ENCODE results near the gene MCRIP2.
A peak's percentile ranks its signal among the peaks of the same experiment; 100 is the strongest.
"Not testable (repeated sequence)": the region's sequence is repeated elsewhere in the genome, so short reads cannot be mapped to it uniquely, and the experiment has no call there.

The MCRIP2 gene

GRCh38 chr16:641326-642188 lies at the start of gene MCRIP2:
Gene MCRIP2, plus strand, starts transcription at chr16:641828. Its CDS starts 164 bp downstream, at chr16:641992.
- DNase-seq: peak; percentile 46

GRCh38 chr16:591892-592517 lies 49.6 kb upstream of the MCRIP2 start:
- no peak for DNase-seq

DNA sequence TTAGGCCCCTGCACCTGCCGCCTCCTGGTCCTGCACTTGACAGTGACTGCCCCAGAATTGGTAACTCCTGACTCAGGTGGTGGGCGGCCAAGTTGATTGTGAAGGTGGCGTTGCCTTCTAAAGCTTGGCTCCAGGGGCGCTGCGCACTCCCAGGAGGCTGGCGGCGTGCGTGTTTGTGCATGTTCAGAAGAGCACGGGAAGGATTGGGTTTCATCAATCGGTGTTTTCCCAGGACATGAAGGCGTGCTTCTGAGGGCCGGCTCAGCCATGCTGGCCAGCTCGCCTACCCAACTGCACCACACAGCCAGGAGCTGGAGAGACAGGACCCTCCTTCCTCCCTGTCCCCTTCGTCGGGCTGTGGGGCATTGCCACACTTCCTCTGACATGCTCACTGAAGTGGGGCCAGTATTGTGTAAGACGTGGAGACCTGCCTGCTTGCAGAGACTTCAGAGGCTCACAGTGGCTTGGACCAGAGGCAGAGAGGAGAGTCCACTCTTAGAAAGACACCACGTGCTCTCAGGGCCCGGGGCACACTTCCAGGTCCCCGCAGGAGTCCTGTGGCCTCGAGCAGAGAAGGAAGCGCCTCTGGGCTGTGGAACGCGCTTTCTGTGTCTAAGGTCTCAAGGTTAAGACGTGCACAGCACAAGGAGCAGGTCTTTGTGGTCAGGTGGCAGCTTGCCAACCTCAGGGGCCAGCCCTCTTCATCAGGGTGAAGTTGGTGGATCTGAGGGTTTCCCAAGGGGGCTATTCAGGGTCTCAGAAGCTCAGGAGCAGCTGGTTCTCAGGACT lies 48.9 kb upstream of the MCRIP2 start:
- no peak for DNase-seq

GRCh38 chr16:593406-593805 lies 48.2 kb upstream of the MCRIP2 start:
- no peak for DNase-seq

- DNase-seq: no peak
These were observed 47.8 kb upstream of the MCRIP2 start for GRCh38 chr16:593807-594206.

- no peak for DNase-seq
These were observed 46.5 kb upstream of the MCRIP2 start for GRCh38 chr16:595094-595528.

DNA sequence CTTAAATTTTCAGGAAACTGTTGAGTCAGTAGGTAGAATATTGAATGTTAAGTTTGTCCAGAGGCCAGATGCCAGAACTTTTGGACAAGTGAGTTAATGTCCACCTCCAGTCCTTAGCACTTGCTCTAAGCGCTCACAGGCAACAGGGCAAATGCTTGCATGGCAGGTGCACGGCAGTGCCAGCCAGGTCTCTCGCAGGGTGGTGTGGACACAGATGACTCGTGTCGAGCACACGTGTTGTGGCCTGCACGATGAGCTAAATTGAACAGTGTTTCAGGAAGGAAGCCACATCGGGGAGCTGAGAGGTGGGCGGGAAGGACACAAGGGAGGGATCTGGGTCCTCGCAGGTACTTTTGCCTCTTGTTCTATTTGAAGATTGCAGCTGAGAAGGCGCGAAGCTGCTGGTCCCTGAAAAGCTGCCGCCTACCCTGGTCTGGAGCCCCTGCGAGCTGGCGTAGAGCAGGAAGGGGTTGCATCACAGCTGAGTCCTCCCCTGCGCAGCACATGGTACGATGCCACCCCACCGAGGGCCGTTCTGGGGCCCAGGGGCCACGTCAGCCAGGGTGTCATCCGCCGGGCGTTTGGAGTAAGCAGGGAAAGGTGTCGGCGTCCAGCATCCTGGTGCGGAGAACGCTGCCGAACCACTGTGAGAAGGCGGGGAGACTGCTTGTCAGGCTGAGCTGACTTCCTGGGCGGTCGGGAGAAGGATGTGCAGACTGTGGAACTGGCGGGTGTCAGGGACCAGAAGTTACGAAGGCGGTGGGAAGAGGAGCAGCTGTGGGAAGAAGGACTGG lies 45.5 kb upstream of the MCRIP2 start:
- DNase-seq: no peak

DNA sequence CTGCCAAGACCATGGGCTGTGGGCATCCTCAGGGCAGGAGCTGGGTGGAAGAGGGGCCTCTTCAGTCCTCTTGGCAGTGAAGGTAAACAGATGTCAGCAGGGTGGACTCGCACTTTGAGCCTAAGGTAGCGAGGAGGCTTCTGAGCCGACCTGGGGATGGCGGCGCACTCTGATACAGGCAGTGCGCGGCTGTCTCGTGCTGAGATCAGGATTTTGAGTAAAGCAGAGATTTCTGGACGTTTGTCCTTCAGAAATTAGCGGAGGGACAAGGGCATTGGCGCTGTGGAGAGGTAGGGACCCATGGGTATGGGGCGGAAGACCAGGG lies 44.9 kb upstream of the MCRIP2 start:
- DNase-seq: no peak

DNA sequence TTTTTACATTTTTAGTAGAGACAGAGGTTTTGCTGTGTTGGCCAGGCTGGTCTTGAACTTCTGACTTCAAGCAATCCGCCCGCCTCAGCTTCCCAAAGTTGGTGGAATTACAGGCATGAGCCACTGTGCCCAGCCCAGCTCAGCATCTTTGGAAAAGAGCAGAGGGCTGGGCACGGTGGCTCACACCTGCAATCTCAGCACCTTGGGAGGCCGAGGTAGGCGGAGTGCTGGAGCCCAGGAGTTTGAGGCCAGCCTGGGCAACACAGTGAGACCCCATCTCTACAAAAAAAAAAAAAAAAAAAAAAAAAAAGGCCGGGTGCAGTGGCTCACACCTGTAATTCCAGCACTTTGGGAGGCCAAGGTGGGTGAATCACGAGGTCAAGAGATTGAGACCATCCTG lies 44.0 kb upstream of the MCRIP2 start:
- not testable (repeated sequence) for DNase-seq

- no peak for DNase-seq
These were observed 42.5 kb upstream of the MCRIP2 start for GRCh38 chr16:598823-599739.

DNA sequence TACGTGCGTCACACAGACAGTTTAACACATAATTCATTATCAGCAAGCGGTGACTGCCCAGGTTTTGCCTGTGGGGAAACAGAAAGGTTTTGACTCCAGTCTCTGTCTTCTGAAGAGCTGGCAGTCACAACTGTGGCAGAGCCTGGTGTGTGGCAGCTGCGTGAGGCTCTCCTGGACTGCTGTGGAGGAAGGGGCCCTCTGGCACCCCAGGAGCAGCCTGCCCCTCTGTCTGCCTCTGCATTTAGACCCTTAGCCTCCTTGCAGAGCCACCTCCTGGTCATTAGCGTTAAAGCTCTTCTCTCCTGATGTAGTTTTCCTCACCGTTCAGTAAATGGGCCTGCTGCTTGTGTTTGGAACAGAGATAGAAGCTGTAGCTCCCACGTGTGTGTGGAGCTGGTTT lies 40.8 kb upstream of the MCRIP2 start:
- DNase-seq: no peak

DNA sequence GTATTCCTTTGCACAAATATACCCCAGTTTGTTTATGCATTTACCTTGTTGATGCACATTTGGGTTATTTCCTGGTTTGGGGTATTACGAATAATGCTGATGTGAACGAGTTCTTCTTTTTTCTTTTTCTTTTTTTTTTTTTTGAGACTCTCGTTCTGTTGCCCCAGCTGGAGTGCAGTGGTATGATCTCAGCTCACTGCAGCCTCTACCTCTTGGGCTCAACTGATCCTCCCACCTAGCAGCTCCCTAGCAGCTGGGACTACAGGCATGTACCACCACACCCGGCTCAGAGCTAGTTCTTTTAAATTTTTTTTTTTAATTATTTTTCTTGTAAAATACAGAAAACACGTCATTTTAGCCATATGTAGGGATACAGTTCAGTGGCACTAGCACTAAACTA lies 37.7 kb upstream of the MCRIP2 start:
- DNase-seq: no peak

DNA sequence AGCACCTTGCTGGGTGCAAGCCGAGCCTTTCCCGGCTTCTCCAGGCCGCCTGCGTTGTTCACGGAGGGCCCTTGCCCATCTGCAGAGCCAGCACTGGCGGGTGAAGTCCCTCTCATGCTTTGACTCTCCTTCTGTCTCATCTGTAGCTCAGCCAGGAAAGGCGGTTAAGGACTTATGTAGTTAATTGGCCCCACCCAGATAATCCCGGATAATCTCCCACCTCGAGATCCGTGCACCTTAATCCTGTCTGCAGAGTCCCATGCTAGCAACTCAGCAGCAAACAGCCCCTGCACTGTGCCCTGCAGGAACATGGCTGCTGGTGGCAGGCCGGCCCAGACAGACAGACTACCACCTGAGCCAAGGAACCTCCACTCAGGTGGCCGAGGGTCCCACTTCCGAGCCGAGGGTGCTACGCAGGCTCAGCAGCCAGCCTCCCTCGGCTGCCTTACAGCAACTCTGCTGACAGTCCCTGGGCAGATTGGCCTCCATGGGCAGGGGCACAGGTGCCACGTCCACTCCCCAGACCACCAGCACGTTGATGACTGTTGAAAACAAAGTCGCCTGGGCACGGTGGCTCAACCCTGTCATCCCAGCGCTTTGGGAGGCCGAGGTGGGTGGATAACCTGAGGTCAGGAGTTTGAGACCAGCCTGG lies 34.8 kb upstream of the MCRIP2 start:
- DNase-seq: no peak

- DNase-seq: no peak
These were observed 33.6 kb upstream of the MCRIP2 start for GRCh38 chr16:608019-608418.

DNA sequence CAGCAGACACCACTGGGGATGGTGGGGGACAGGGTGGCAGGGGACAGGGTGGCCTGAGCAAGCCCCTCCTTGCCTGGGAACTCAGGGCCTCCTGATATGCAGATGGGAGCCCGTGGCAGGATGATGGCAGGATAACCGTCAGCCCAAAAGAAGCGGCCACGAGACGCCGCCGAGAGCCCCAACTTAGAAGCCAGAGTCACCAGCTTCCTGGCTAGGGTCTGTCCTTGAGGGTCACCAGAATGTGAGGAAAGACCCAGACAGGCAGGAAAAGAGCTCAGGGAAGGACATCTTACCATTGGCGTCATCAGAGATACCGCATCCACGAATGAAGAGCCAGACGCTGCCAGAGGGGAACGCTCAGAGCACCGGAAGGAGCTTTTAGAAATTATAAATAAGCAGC lies 32.3 kb upstream of the MCRIP2 start:
- DNase-seq: no peak

GRCh38 chr16:609984-610383 lies 31.6 kb upstream of the MCRIP2 start:
- no peak for DNase-seq

DNA sequence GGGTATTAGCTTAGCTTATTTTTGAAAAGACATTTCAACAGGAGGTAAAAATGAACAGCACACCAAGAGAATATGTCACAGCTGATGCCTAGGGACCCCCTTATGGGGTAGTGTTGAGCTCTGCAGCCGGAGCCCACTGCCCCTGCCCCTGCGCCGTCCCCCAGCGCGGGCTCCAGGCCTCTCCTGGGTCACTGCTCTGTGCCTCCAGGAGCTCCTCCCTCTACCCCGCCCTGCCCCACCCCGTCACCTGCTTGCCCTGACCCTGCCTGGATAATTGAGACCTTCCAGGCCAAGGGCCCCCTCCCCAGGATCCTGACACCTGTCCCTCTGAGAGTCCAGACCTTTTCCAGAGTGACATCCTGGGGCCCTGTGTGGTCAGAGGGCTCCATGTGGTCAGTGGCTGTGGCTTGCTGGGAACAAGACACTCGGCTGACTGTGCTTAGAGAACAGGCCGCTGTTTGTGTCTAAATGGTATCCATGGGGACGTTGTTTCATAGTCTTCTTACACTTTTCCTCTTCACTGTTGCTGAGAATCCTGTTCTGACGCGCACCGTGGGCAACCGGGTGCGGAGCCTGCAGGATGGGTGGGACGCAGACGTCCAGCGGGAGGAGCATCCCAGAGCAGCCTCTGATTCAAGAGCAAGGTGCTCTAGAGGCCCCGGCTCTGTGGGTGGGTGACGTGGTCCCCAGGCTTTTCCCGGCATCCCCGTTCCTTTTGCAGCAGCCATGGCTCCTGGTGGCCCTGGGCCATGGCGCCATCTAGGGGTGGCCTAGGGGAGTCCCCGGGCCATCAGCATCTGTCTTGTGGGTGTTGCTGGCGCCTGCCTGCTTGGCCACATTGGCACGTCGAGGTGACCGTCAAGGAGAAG lies 30.9 kb upstream of the MCRIP2 start:
- DNase-seq: peak; percentile 41

DNA sequence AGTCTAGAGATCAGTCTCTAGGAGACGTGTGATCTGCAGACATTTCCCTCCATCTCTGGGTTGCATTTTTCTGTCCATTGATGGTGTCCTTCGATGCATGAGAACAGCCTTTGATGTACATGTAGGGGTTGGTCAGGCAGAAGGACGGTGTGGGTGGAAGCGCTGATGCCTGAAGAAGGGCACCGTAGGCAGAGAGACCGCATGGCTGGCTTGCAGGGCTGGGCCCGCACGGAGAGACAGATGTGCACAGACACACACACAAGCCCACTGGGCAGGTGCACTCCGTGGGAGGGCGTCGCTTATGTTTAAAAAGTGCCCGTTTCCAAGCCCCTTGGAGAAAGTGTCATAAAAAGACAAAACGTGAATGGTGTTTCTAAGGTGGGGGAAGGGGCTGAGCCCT lies 26.5 kb upstream of the MCRIP2 start:
- DNase-seq: no peak

GRCh38 chr16:616733-617586 lies 24.7 kb upstream of the MCRIP2 start:
- DNase-seq: no peak
